Activated CD8-positive, alpha-beta memory T cell treated with anti-CD3 and anti-CD28 coated beads for 36 hours (primary cell): ENCODE results near the gene ARMC6. TPM values are rescaled to one million over a fixed set of nuclear protein-coding genes. Genes with fewer than 3 reads are reported as not detected.

Experiments
- CTCF ChIA-PET: fragments of 350-600 bp; sonication (Branson Sonifier 250); formaldehyde crosslinking; loops from one replicate; lab custom pipeline; 2021; ENCODE audit warnings: antibody characterized with exemption; lab: Charles Lee
- POLR2A ChIA-PET: fragments of 350-600 bp; sonication (Branson Sonifier 250); formaldehyde crosslinking; loops from one replicate; lab custom pipeline; 2021; ENCODE audit warnings: antibody characterized with exemption; lab: Charles Lee
- total RNA-seq, 2 experiments: library from RNA; stranded (reverse); gene quantifications; one replicate each; pipeline ENCODE4 v1.2.3, GENCODE V29; 2021

Gene ARMC6
- 10 to 100 TPM; 57.7 to 61.8 TPM for total RNA-seq

- POLR2A ChIA-PET: no interaction called here
These were observed at the start of gene ARMC6, which contains the start of gene SUGP2 for GRCh38 chr19:19033426-19034203. ARMC6 (plus strand) TSS chr19:19033603; CDS start chr19:19034210, 607 bp downstream. SUGP2 (minus strand) TSS chr19:19033517; CDS start chr19:19031071, 2,446 bp downstream.

GRCh38 chr19:18984251-18984650, 49.2 kb upstream of the ARMC6 start:
- POLR2A ChIA-PET: no interaction called here
- CTCF ChIA-PET: no interaction called here

More at GRCh38 chr19:19033426-19034203, at the start of gene ARMC6, which contains the start of gene SUGP2:
- CTCF ChIA-PET: no interaction called here

GRCh38 chr19:18985257-18985656, 48.1 kb upstream of the ARMC6 start:
- ChIA-PET CTCF (no interaction called here), POLR2A (no interaction called here)

GRCh38 chr19:18987456-18987855, 45.9 kb upstream of the ARMC6 start:
- CTCF ChIA-PET: interaction anchor here (0.8 to 1.3 kb wide), 3 partner anchors 70 to 105 kb away, joined by 3 to 5 read pairs (median 3); partner anchors contain the start of gene SLC25A42
- POLR2A ChIA-PET: no interaction called here

- ChIA-PET POLR2A (no interaction called here), CTCF (interaction anchor here (0.5 kb wide), 1 partner anchor 125 kb away, joined by 3 read pairs; no protein-coding TSS in a partner anchor)
These were observed 44.1 kb upstream of the ARMC6 start for GRCh38 chr19:18989316-18989715.

- ChIA-PET CTCF (interaction anchor here (0.5 kb wide), 1 partner anchor 126 kb away, joined by 3 read pairs; no protein-coding TSS in a partner anchor), POLR2A (no interaction called here)
These were observed 43.2 kb upstream of the ARMC6 start for GRCh38 chr19:18990128-18990708.

- CTCF ChIA-PET: no interaction called here
These were observed 42.4 kb upstream of the ARMC6 start for GRCh38 chr19:18991006-18991405.

GRCh38 chr19:18991468-18991867, 41.9 kb upstream of the ARMC6 start:
- POLR2A ChIA-PET: interaction anchor here (0.7 kb wide), 1 partner anchor 8 kb away, joined by 5 read pairs; no protein-coding TSS in a partner anchor
- CTCF ChIA-PET: no interaction called here

More at GRCh38 chr19:18991006-18991405, 42.4 kb upstream of the ARMC6 start:
- POLR2A ChIA-PET: no interaction called here

GRCh38 chr19:18992696-18993095, 40.7 kb upstream of the ARMC6 start:
- CTCF ChIA-PET: no interaction called here
- POLR2A ChIA-PET: no interaction called here

GRCh38 chr19:18993115-18993514, 40.3 kb upstream of the ARMC6 start:
- ChIA-PET CTCF (no interaction called here), POLR2A (no interaction called here)

- ChIA-PET POLR2A (no interaction called here), CTCF (interaction anchor here (1.0 kb wide), 1 partner anchor 46 kb away, joined by 4 read pairs; no protein-coding TSS in a partner anchor)
These were observed 37.6 kb upstream of the ARMC6 start for GRCh38 chr19:18995804-18996241.

- CTCF ChIA-PET: interaction anchor here (0.6 to 1.0 kb wide), 3 partner anchors 46 to 506 kb away, joined by 3 to 4 read pairs (median 3); no protein-coding TSS in a partner anchor
These were observed 37.1 kb upstream of the ARMC6 start for GRCh38 chr19:18996351-18996750.

GRCh38 chr19:18996796-18997394, 36.5 kb upstream of the ARMC6 start:
- POLR2A ChIA-PET: no interaction called here
- CTCF ChIA-PET: interaction anchor here (0.6 to 1.0 kb wide), 3 partner anchors 47 to 506 kb away, joined by 3 to 4 read pairs (median 3); no protein-coding TSS in a partner anchor

More at GRCh38 chr19:18996351-18996750, 37.1 kb upstream of the ARMC6 start:
- POLR2A ChIA-PET: no interaction called here

GRCh38 chr19:18998276-18998675, 35.1 kb upstream of the ARMC6 start:
- POLR2A ChIA-PET: interaction anchor here (0.7 kb wide), 1 partner anchor 120 kb away, joined by 8 read pairs; no protein-coding TSS in a partner anchor
- CTCF ChIA-PET: no interaction called here

GRCh38 chr19:18999016-18999758, 34.2 kb upstream of the ARMC6 start:
- ChIA-PET CTCF (no interaction called here), POLR2A (no interaction called here)

GRCh38 chr19:18999896-19000620, 33.3 kb upstream of the ARMC6 start:
- POLR2A ChIA-PET: no interaction called here
- CTCF ChIA-PET: no interaction called here

- POLR2A ChIA-PET: no interaction called here
- CTCF ChIA-PET: no interaction called here
These were observed 29.3 kb upstream of the ARMC6 start for GRCh38 chr19:19004144-19004543.

- CTCF ChIA-PET: no interaction called here
- POLR2A ChIA-PET: no interaction called here
These were observed 27.2 kb upstream of the ARMC6 start for GRCh38 chr19:19006213-19006612.
